Activated CD8-positive, alpha-beta T cell treated with anti-CD3 and anti-CD28 coated beads for 36 hours (primary cell): ENCODE measurements around the gene ANXA11. TPM values are rescaled to one million over a fixed set of nuclear protein-coding genes. Genes with fewer than 3 reads are reported as not detected.

Source experiments
- ATAC-seq: fragments of 200-7000 bp; cut with Tn5 transposase; one replicate; pipeline ENCODE4 v1.10.0; 2021; ENCODE audit warnings: mild to moderate bottlenecking, moderate library complexity
- CTCF ChIA-PET: fragments of 350-600 bp; sonication (Branson Sonifier 250); formaldehyde crosslinking; loops from one replicate; lab custom pipeline; 2021; ENCODE audit warnings: antibody characterized with exemption; lab: Charles Lee
- POLR2A ChIA-PET: fragments of 350-600 bp; sonication (Branson Sonifier 250); formaldehyde crosslinking; loops from one replicate; lab custom pipeline; 2021; ENCODE audit warnings: antibody characterized with exemption; lab: Charles Lee
- DNase-seq: peaks from one replicate; pipeline ENCODE4 v3.0.0-alpha.2; 2020
- H3K27ac Mint-ChIP-seq: one replicate; pipeline ENCODE4 v1.8.0; 2021; ENCODE audit warnings: mild to moderate bottlenecking, mixed read lengths
- H3K27me3 Mint-ChIP-seq: one replicate; pipeline ENCODE4 v1.8.0; 2021; ENCODE audit warnings: mixed read lengths
- H3K36me3 Mint-ChIP-seq: one replicate; pipeline ENCODE4 v1.8.0; 2021; ENCODE audit warnings: low read depth, mixed read lengths
- H3K4me1 Mint-ChIP-seq: one replicate; pipeline ENCODE4 v1.8.0; 2021; ENCODE audit warnings: low read depth, mixed read lengths
- H3K4me3 Mint-ChIP-seq: one replicate; pipeline ENCODE4 v1.8.0; 2021; ENCODE audit warnings: mild to moderate bottlenecking, moderate library complexity, mixed read lengths
- H3K9me3 Mint-ChIP-seq: one replicate; pipeline ENCODE4 v1.8.0; 2021; ENCODE audit warnings: mixed read lengths
- CTCF ChIP-seq: fragments of 200-600 bp; IDR thresholded peaks from one replicate; pipeline ENCODE4 v1.8.0; 2022; ENCODE audit warnings: antibody characterized with exemption, mild to moderate bottlenecking
- intact Hi-C: fragments of 100-400 bp; cut with micrococcal nuclease; formaldehyde crosslinking; loops from one replicate; pipeline ENCODE4 v1.10.0; 2022
- total RNA-seq, 2 experiments: library from RNA; stranded (reverse); gene quantifications; one replicate each; pipeline ENCODE4 v1.2.3, GENCODE V29; 2021

ANXA11 gene
- total RNA-seq, 2 experiments from 2014 or later, result 226 to 238 TPM

- no peak for TF ChIP-seq CTCF
- no peak overlapping the region for H3K27ac Mint-ChIP-seq
- intact Hi-C loops, result no loop called here
- H3K4me3 Mint-ChIP-seq, result no peak overlapping the region
- peaks cover 16% of the 10 kb centered on the region for H3K4me1 Mint-ChIP-seq
- H3K36me3 Mint-ChIP-seq, result peaks cover 14% of the 10 kb centered on the region
- H3K9me3 Mint-ChIP-seq, result no peaks in the 10 kb centered on the region
- DNase-seq (no peak), ATAC-seq (no peak)
- POLR2A ChIA-PET, result interaction anchor here (1.2 to 1.5 kb wide), 2 partner anchors 13 to 31 kb away, joined by 3 to 4 read pairs; no protein-coding TSS in a partner anchor
- H3K27me3 Mint-ChIP-seq, result no peaks in the 10 kb centered on the region
- CTCF ChIA-PET, result interaction anchor here (1.1 kb wide), 1 partner anchor 9 kb away, joined by 3 read pairs; no protein-coding TSS in a partner anchor
Observed at GRCh38 chr10:80170641-80171040, 34.7 kb downstream of the ANXA11 start.

- TF ChIP-seq CTCF, result no peak
- Mint-ChIP-seq H3K9me3 (no peaks in the 10 kb centered on the region), H3K36me3 (peaks cover 16% of the 10 kb centered on the region), H3K4me3 (no peak overlapping the region), H3K27me3 (no peaks in the 10 kb centered on the region), H3K4me1 (peaks cover 17% of the 10 kb centered on the region), H3K27ac (peak overlapping the region; percentile 34)
- ChIA-PET POLR2A (interaction anchor here (1.5 kb wide), 1 partner anchor 13 kb away, joined by 4 read pairs; no protein-coding TSS in a partner anchor), CTCF (interaction anchor here (1.0 to 1.6 kb wide), 2 partner anchors 12 to 14 kb away, joined by 3 read pairs; no protein-coding TSS in a partner anchor)
- intact Hi-C loops, result no loop called here
- ATAC-seq, result no peak
- no peak for DNase-seq
Observed at GRCh38 chr10:80170026-80170425, 35.3 kb downstream of the ANXA11 start.

- Mint-ChIP-seq H3K9me3 (no peaks in the 10 kb centered on the region), H3K4me1 (peaks cover 17% of the 10 kb centered on the region), H3K4me3 (no peak overlapping the region), H3K36me3 (peaks cover 20% of the 10 kb centered on the region), H3K27ac (peak overlapping the region; percentile 7), H3K27me3 (no peaks in the 10 kb centered on the region)
- CTCF ChIA-PET, result interaction anchor here (1.0 to 1.6 kb wide), 4 partner anchors 11 to 53 kb away, joined by 3 to 7 read pairs (median 4); no protein-coding TSS in a partner anchor
- intact Hi-C loops, result no loop called here
- no peak for ATAC-seq
- no peak for DNase-seq
- TF ChIP-seq CTCF, result no peak
- POLR2A ChIA-PET, result interaction anchor here (1.3 kb wide), 1 partner anchor 19 kb away, joined by 4 read pairs; no protein-coding TSS in a partner anchor
Observed at GRCh38 chr10:80168679-80169380, 36.5 kb downstream of the ANXA11 start.

- H3K9me3 Mint-ChIP-seq, result no peaks in the 10 kb centered on the region
Observed at GRCh38 chr10:80168162-80168511, 37.2 kb downstream of the ANXA11 start.

More at GRCh38 chr10:80168162-80168511, 37.2 kb downstream of the ANXA11 start:
- H3K4me1 Mint-ChIP-seq, result peaks cover 16% of the 10 kb centered on the region
- TF ChIP-seq CTCF, result no peak
- no peak overlapping the region for H3K27ac Mint-ChIP-seq
- peaks cover 27% of the 10 kb centered on the region for H3K36me3 Mint-ChIP-seq
- no peaks in the 10 kb centered on the region for H3K27me3 Mint-ChIP-seq
- DNase-seq (no peak), ATAC-seq (no peak)
- ChIA-PET CTCF (interaction anchor here (0.6 to 1.5 kb wide), 2 partner anchors 54 to 516 kb away, joined by 3 to 7 read pairs; no protein-coding TSS in a partner anchor), POLR2A (interaction anchor here (1.3 to 1.8 kb wide), 3 partner anchors 10 to 19 kb away, joined by 4 to 5 read pairs (median 5); no protein-coding TSS in a partner anchor)
- intact Hi-C loops, result no loop called here
- no peak overlapping the region for H3K4me3 Mint-ChIP-seq
